Liver (tissue), 3 donors: ENCODE data around the gene TRIM41.
"Not testable (repeated sequence)": the region's sequence is repeated elsewhere in the genome, so short reads cannot be mapped to it uniquely, and the experiment has no call there.

ENCODE experiments used
- CTCF ChIP-seq: fragments of 150-350 bp; IDR thresholded peaks from 2 replicates; pipeline ENCODE4 v1.5.1; 2017; ENCODE audit warnings: improper control_type of control experiment, low read depth, low read length; ENCODE audit not compliant: missing input control
- MAX ChIP-seq: IDR thresholded peaks from 2 replicates; pipeline ENCODE4 v1.6.1; 2016; ENCODE audit warnings: antibody characterized with exemption
- REST ChIP-seq: IDR thresholded peaks from 2 replicates; pipeline ENCODE4 v1.6.1; 2016; ENCODE audit warnings: antibody characterized with exemption, mild to moderate bottlenecking
- SP1 ChIP-seq: IDR thresholded peaks from 2 replicates; pipeline ENCODE4 v1.6.1; 2018; ENCODE audit warnings: antibody characterized with exemption, mild to moderate bottlenecking
- TAF1 ChIP-seq: conservative IDR thresholded peaks from 2 replicates; pipeline ENCODE4 v1.6.1; 2016; ENCODE audit warnings: antibody characterized with exemption, mild to moderate bottlenecking
- YY1 ChIP-seq: IDR thresholded peaks from 2 replicates; pipeline ENCODE4 v1.6.1; 2016; ENCODE audit warnings: antibody characterized with exemption, mild to moderate bottlenecking
- donor health status: healthy.
- donor health status: healthy.

GRCh38 chr5:181267907-181268306 lies 44.8 kb downstream of the TRIM41 start:
- TF ChIP-seq REST, SP1, TAF1, CTCF, MAX, YY1: not testable (repeated sequence)
